D341Med (cell line): ENCODE measurements around the gene TIA1.
"Not testable (repeated sequence)": the region's sequence is repeated elsewhere in the genome, so short reads cannot be mapped to it uniquely, and the experiment has no call there.

Experiments
- DNase-seq: peaks from one replicate; pipeline ENCODE4 v3.0.0; 2012; ENCODE audit warnings: low spot score

Gene TIA1

GRCh38 chr2:70214953-70215549 is 33.4 kb downstream of the TIA1 start:
- DNase-seq, result no peak

GRCh38 chr2:70214365-70214764 is 34.1 kb downstream of the TIA1 start:
- DNase-seq, result no peak

- DNase-seq, result no peak
Measured at GRCh38 chr2:70212298-70212932, 36.0 kb downstream of the TIA1 start.

- no peak for DNase-seq
Measured at GRCh38 chr2:70211595-70211994, 36.8 kb downstream of the TIA1 start.

GRCh38 chr2:70204452-70204851 is 44.0 kb downstream of the TIA1 start:
- no peak for DNase-seq

- no peak for DNase-seq
Measured at GRCh38 chr2:70203086-70203485, 45.3 kb downstream of the TIA1 start.

- DNase-seq, result no peak
Measured at GRCh38 chr2:70202236-70202806, 46.1 kb downstream of the TIA1 start.

GRCh38 chr2:70201831-70202230 is 46.6 kb downstream of the TIA1 start:
- no peak for DNase-seq

GRCh38 chr2:70201225-70201768 is 47.1 kb downstream of the TIA1 start:
- DNase-seq, result no peak

- no peak for DNase-seq
Measured at GRCh38 chr2:70199320-70199864, 49.0 kb downstream of the TIA1 start.

GRCh38 chr2:70192516-70192915 is 55.9 kb downstream of the TIA1 start:
- no peak for DNase-seq

GRCh38 chr2:70191244-70191735 is 57.1 kb downstream of the TIA1 start:
- DNase-seq, result no peak

GRCh38 chr2:70190418-70191243 is 57.8 kb downstream of the TIA1 start, which contains the start of gene C2orf42:
Gene C2orf42 (minus strand): TSS chr2:70191019. CDS start chr2:70181985, 9,034 bp downstream.
- DNase-seq, result peak; percentile 96

GRCh38 chr2:70188460-70188859 is 60.0 kb downstream of the TIA1 start:
- no peak for DNase-seq

- DNase-seq, result not testable (repeated sequence)
Measured at GRCh38 chr2:70187170-70187569, 61.3 kb downstream of the TIA1 start.

GRCh38 chr2:70182689-70183088 is 65.7 kb downstream of the TIA1 start:
- no peak for DNase-seq

GRCh38 chr2:70181363-70181956 is 67.0 kb downstream of the TIA1 start:
- no peak for DNase-seq

- DNase-seq, result no peak
Measured at GRCh38 chr2:70173520-70173919, 74.9 kb downstream of the TIA1 start.

GRCh38 chr2:70169654-70170245 is 78.7 kb downstream of the TIA1 start:
- not testable (repeated sequence) for DNase-seq

GRCh38 chr2:70161069-70161534 is 87.3 kb downstream of the TIA1 start:
- no peak for DNase-seq

GRCh38 chr2:70160545-70160944 is 87.9 kb downstream of the TIA1 start:
- DNase-seq, result no peak
